ENCODE measurements around the gene EPM2AIP1.

GRCh38 chr3:36991147-36991546, 1.8 kb downstream of the EPM2AIP1 start:
- no peak for TF ChIP-seq CTCF (IDR thresholded peaks at IDR 0.05 in 8 of 11, conservative IDR thresholded peaks at IDR 0.05 in 3 of 11)
- no peak for TF ChIP-seq POLR2A (IDR thresholded peaks at IDR 0.05)
- TF ChIP-seq POLR2AphosphoS5 (IDR thresholded peaks at IDR 0.05), result no peak

All from spleen (tissue), 7 donors.